Gastroesophageal sphincter (tissue), 3 donors: ENCODE data around the gene KDM1A.

Experiments
- CTCF ChIP-seq, 4 experiments: fragments of 200-600 bp in 2 of 4; fragments of 450-650 bp in 2 of 4; sonication (generic) in 1 of 4; IDR thresholded peaks; one replicate each; pipeline ENCODE4 v1.5.1; 2017 to 2019; ENCODE audit warnings: antibody characterized with exemption in 4 of 4, mild to moderate bottlenecking in 2 of 4, moderate library complexity in 2 of 4
- POLR2AphosphoS5 ChIP-seq: sonication (generic); formaldehyde crosslinking; IDR thresholded peaks from one replicate; pipeline ENCODE4 v1.6.1; 2017; ENCODE audit warnings: antibody characterized with exemption

- TF ChIP-seq CTCF (IDR thresholded peaks at IDR 0.05) (no peak), POLR2AphosphoS5 (no peak)
These were observed 10.4 kb upstream of the KDM1A start for GRCh38 chr1:23008901-23009300.
